GM18951 (cell line): ENCODE data around the gene ADH4.
"Not testable (repeated sequence)": the region's sequence is repeated elsewhere in the genome, so short reads cannot be mapped to it uniquely, and the experiment has no call there.

Experiments
- POLR2A ChIP-seq: IDR thresholded peaks from 4 replicates; pipeline ENCODE4 v1.6.1; 2011; ENCODE audit warnings: mild to moderate bottlenecking; ENCODE audit not compliant: insufficient read length, insufficient read depth; ENCODE audit errors: extremely low read depth
- in situ Hi-C: fragments of 300-500 bp; cut with MboI; formaldehyde crosslinking; loops from one replicate; pipeline ENCODE4 v1.12.0; 2022; ENCODE audit warnings: low sequenced_read_pairs, mixed read lengths, inconsistent platforms; ENCODE audit not compliant: unreplicated experiment

ADH4 gene

GRCh38 chr4:99084595-99084994 lies 59.5 kb downstream of the ADH4 start:
- TF ChIP-seq POLR2A: no peak
- in situ Hi-C loops: no loop called here

- in situ Hi-C loops: no loop called here
- TF ChIP-seq POLR2A: no peak
These were observed 61.9 kb downstream of the ADH4 start for GRCh38 chr4:99082192-99082591.

- in situ Hi-C loops: not testable (repeated sequence)
These were observed 63.2 kb downstream of the ADH4 start for GRCh38 chr4:99080869-99081268.

GRCh38 chr4:99079625-99080295 lies 64.3 kb downstream of the ADH4 start:
- no peak for TF ChIP-seq POLR2A
- in situ Hi-C loops: no loop called here

- in situ Hi-C loops: no loop called here
- no peak for TF ChIP-seq POLR2A
These were observed 65.0 kb downstream of the ADH4 start for GRCh38 chr4:99078931-99079624.

- TF ChIP-seq POLR2A: no peak
- in situ Hi-C loops: no loop called here
These were observed 65.8 kb downstream of the ADH4 start for GRCh38 chr4:99078336-99078735.

- in situ Hi-C loops: no loop called here
- no peak for TF ChIP-seq POLR2A
These were observed 66.9 kb downstream of the ADH4 start for GRCh38 chr4:99077177-99077576.

- TF ChIP-seq POLR2A: no peak
- in situ Hi-C loops: no loop called here
These were observed 67.7 kb downstream of the ADH4 start for GRCh38 chr4:99076292-99076976.

GRCh38 chr4:99074816-99075215 lies 69.3 kb downstream of the ADH4 start:
- no peak for TF ChIP-seq POLR2A
- in situ Hi-C loops: no loop called here
